Dermis microvascular lymphatic vessel endothelial cell (primary cell): ENCODE measurements around the gene LSM14B. TPM values are rescaled to one million over a fixed set of nuclear protein-coding genes. Genes with fewer than 3 reads are reported as not detected.

Experiments
- DNase-seq, 2 donors: peaks; one replicate each; pipeline versions ENCODE4 v3.0.0 to v3.0.0-alpha.2; 2010; ENCODE audit warnings: low read depth in 2 of 2
- total RNA-seq: library from RNA; depleted of rRNA; stranded (reverse); fragments of >200 nt; gene quantifications from 2 replicates; pipeline ENCODE4 v1.2.1, GENCODE V29; 2014

Gene LSM14B
- total RNA-seq, 1 donor from 2014 or later, result 23.2 TPM

DNA sequence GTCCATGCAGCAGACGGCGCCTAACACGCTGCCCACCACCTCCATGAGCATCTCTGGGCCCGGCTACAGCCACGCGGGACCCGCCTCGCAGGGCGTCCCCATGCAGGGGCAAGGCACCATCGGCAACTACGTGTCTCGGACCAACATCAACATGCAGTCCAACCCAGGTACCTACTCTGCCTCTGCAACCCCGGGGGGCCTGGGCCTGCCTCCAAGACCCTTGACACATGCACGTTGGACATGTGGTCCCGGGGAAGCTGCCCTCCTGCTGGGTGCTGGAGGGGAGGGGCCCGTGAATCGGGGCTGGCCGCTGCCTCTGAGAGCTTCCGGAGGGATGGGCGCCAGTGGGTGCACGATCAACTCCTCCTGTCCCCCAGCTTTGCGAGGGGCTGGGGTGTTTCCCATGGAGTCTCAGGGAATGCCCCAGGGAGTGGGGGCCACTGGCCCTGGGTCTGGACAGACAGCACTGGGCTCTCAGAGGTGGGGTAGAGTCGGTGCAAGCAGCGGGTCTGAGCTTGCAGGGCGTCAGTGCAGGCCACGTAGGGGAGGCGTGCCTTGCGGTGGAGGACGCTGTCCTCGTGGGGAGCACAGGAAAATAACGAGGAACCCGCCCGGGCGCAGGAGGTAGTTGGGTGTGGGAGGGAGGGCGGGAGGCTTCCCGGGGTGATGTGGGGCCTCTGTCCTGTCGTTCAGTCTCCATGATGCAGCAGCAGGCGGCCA, 40.6 kb downstream of the LSM14B start:
- DNase-seq, result no peak

DNA sequence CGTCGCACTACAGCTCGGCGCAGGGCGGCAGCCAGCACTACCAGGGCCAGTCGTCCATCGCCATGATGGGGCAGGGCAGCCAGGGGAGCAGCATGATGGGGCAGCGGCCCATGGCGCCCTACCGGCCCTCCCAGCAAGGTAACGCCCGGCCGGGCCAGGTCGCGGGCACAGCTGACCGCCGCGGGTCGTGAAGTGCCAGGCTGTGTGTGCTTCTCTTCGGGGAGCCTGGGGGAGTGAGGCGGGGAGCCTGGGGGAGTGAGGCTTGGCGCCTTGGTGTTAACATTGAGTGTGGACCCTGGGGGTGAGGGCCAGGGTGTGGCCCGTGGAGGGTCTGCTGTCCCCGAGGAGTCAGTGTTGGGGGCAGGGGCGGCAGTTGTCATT, 41.2 kb downstream of the LSM14B start:
- no peak for DNase-seq

- no peak for DNase-seq
Measured at GRCh38 chr20:62163986-62164762, 41.9 kb downstream of the LSM14B start.

GRCh38 chr20:62164879-62165761, 42.8 kb downstream of the LSM14B start:
- no peak for DNase-seq

- no peak for DNase-seq
Measured at GRCh38 chr20:62165762-62166399, 43.6 kb downstream of the LSM14B start.

GRCh38 chr20:62167474-62167873, 45.2 kb downstream of the LSM14B start:
- DNase-seq, result no peak

GRCh38 chr20:62168061-62168460, 45.8 kb downstream of the LSM14B start:
- no peak for DNase-seq

GRCh38 chr20:62168890-62169435, 46.7 kb downstream of the LSM14B start:
- DNase-seq, result no peak

DNA sequence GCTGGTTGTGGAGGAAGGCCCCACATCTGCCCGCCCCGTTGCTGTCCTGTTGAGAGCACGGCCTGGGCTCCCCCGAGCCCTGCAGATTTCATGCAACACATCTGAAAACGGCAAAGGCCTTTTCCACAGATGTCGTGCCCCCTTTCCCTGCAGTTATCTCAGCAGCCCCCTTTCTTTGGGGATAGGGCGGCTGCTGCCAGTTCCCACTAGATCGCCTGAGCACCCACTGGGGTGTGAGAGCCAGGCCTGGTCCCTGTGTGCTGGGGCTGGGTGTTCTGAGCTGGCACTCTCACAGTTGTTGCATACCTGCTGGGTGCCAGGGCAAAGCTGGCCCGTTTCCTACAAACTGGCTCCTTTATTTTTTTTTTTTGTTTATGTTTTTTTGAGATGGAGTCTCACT, 48.3 kb downstream of the LSM14B start:
- DNase-seq, result no peak

DNA sequence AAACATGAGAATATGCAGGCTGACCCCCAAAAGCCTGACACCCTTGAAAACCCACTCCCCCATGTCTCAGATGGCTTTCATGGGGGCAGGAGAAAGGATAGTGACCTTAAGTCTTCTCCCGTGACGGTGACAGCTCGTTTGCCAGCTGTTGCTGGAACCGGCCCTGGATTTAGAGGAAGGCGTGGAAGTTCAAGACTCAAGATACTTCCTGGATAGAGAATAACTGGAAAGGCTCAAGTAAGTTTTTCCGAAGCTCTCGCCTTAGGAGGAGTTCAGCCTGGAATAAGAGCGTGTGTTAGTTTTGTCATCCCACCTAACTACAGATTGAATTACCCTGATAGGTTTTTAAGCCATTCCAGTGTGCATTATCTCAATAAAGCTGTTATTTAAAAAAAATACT, 49.0 kb downstream of the LSM14B start:
- DNase-seq, result peak in 1 of 2 donors; percentile 60

GRCh38 chr20:62172666-62173065, 50.4 kb downstream of the LSM14B start:
- no peak for DNase-seq

DNA sequence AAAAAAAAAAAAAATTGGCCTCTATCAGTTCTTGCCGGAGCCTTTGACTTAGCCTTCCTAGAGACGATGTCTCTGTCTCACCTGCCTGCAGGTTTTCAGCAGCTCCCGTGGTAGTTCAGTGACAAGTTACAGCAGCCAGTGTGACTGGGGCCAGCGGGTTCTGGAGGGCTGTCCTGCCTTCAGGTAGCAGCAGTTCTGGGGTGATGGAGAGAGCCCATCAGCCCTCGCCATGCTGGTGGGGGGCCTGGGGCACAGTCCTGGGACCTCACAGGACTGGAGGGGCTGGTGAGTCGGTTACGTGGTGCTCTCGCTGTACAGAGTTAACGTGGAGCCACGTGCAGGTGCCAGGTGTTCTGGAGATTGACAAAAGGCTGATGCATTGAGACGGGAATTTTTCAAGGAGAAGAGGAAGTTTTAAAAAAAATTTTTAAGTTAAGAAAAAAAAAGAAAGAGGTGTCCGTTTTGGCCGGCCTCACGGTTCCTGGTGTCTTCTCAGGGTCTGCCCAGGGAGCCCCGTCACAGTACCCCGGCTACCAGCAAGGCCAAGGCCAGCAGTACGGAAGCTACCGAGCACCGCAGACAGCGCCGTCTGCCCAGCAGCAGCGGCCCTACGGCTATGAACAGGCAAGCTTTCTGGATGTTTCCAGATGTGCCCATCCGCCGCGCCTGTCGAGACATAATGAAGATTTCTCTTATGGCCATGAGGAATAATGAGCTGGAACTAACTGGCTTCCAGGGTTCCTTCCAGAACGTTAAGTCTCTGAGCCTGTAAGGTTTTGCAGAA, 51.9 kb downstream of the LSM14B start:
- DNase-seq, result no peak

DNA sequence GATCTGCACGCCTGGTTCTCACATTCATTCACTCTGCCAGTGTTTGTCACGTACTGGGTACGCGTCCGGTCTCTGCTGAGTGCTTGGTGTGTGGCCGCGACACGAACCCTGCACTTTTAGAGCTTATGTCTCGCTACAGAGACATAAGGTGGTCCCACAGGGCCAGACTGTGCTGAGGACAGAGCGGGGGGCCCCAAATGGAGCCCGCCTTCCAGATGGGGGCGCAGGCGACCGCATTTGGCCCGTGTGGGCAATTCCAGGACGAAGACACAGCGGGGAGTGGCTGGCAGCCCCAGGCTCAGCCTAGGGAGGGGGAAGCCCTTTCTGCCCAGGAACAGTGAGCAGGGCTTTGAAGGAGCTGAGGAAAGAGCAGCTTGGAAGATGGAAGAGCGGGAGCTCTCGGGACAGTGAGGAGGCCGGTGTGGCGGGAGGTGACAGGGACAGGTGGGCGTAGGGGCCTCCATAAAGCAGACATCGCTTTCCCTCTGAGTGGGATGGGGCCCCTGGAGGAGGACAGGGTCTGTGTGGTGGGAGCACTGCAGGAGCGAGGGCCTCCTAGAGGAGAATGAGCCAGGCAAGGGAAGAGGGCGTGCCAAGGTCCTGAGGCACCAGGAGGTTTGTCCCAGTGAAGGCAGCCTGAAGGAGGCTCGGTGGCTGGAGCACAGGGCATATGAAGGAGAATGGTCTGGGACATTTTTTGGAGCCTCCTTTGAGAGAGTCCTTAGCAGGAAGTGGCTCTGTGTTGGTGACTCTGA, 52.8 kb downstream of the LSM14B start:
- no peak for DNase-seq

DNA sequence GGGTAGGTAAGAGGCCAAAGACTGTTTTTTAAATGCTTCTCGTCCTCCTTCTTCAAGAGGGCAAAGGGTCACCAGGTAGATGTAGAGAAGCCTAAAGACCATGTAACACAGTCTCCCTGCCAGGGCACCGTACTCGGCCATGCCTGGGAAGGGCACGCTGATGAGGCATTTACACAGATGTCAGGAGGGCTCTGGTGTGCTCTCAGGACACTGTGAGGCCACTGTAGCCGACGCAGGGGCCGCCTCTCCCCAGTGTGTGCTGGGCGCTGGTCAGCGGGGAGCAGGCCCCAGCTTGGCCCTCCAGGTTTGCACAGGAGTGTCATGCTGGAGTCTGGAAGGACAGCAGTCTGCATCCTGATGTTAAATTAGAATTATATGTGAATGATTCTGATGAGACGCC, 53.4 kb downstream of the LSM14B start:
- DNase-seq, result no peak

- no peak for DNase-seq
Measured at GRCh38 chr20:62176866-62177265, 54.6 kb downstream of the LSM14B start.

DNA sequence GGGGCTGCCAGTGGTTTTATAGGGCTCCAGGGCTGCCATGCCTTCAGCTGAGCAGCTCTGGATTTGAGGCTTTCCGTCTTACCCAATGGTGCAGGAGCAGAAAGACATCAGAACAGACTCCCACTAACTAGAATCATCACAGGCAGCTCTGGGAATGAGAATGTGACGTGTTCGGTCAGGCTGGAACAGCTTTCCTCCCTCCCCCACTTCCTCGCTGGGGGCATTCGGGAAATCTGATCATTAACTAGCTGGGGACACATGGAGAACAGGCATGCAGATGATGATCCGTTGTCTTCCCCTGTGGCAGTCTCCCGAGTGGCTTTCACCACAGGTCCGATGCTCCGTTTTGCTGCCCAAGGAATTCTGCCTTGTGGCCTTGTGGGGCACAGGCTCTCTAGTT, 55.0 kb downstream of the LSM14B start:
- DNase-seq, result no peak

DNA sequence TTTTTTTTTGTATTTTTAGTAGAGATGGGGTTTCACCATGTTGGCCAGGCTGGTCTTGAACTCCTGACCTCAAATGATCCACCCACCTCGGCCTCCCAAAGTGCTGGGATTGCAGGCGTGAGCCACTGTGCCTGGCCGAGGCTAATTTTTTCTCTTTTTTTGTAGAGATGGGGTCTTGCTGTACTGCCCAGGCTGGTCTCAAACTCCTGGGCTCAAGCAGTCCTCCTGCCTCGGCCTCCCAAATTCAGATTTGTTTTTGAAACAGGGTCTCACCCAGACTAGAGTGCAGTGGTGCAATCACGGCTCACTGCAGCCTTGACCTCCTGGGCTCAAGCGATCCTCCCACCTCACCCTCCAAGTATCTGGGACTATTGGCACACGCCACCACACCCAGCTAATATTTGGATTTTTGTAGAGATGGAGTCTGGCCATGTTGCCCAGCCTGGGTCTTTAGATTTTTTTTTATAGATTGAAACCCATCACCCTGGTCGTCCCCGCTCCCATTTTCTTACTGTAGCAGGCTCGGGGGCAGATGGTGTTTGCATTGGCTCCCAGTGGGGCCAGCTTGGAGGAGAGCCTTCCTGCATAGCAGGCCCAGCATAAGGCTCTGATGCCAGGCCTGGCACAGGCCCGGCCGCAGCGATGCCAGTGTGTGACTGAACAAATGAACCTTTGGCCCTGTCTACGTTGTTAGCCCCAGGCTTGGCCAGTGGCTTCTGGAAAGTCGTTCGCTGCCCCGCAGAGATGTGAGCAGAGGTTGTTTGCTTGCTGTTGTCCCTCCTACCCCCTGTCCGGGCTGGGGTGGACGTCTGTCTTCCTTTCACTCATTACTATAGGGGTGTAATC, 56.3 kb downstream of the LSM14B start:
- DNase-seq, result no peak

DNA sequence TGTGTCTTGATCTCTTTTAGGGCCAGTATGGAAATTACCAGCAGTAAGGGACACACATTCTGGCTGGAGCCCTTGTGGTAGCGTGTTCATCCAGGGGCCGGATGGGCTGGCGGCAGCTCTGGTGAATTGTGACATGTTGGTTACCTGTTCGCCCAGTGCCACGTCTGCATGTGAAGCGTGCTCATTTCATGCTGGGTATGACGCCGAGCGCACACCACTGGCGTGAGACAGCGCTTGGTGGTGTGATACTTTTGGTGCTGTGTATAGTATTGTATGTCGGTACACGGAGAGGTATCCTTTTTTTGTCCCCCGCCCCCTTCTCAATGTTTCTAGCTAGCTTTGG, 56.9 kb downstream of the LSM14B start:
- no peak for DNase-seq

DNA sequence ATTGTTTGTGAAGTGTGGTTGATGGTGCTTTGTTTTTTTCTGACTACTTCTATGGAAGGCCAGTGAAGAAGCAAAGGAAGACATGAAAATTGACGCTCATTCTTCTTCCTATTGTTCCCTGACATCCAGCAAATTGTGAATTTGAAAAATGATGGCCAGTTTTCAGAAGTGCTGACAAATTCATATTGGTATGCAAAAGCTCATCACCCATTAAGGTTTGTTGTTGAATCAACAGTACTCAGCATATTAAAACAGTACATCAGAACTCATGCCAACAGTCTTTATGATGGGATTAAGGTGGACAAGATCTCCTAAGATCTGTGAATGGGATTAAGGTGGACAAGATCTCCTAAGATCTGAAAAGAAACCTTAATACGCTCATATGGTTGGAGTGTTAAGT, 59.5 kb downstream of the LSM14B start:
- no peak for DNase-seq
